Stimulated activated naive CD4-positive, alpha-beta T cell treated with Interleukin-2 at 50 U/mL for 16 hours (primary cell): ENCODE measurements around the gene BLOC1S5.
"Not testable (repeated sequence)": the region's sequence is repeated elsewhere in the genome, so short reads cannot be mapped to it uniquely, and the experiment has no call there.

Source experiments
- DNase-seq: peaks from one replicate; lab custom pipeline; 2025; lab: John Stamatoyannopoulos, UW

BLOC1S5 gene

DNA sequence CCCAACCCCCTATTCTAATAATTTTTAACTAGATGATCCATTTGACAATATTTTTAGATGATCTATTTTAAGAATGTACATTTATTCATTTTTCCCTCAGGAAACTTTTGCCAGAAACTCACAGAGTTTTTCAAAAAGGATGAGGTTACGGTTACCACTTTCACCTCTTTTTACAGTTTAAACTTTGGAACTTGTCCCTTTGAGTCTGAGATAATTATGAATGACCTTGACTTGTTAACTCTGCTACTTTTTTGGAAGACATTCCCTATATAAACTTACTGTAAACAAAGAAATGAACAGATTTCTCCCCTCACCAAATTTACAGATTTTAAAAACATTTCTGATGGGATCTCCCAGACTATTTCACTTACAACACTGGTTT is 18.4 kb upstream of the BLOC1S5 start:
- DNase-seq = no peak

DNA sequence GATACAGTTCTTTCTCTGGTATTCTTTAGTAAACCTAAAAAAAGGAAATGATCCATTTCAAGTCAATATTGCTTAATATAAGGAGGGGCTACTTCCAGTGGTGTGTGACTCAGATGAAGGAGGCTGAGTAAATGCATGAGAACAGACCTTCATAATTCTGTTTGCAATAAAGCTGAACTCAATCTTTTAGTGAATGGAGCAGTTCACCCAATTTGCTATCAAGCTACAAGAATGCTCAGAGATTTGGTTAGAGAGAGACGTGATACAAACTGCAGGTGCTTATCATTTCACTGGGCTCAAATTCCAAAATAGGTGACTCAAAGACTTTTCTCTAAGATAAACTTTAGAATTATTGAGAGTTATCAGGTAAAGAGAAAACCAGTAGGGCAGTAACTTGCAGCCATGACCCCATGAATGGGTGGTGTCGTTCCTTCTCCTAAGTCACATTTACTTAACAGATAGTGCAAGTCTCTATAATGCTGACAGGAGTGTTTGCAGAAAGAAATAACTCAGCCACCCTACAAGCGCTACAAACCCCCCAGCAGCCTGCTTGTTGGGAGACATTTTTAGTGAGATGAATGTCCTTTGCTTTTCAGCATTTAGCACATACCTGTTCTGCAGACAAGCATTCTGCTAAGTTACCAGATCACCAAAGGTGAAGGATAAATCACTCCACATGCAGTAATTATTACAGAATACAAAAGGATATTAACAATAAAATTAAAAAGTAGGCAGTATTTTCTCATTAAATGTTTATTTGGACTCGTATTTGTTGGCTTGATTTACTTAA is 16.4 kb upstream of the BLOC1S5 start:
- no peak for DNase-seq

DNA sequence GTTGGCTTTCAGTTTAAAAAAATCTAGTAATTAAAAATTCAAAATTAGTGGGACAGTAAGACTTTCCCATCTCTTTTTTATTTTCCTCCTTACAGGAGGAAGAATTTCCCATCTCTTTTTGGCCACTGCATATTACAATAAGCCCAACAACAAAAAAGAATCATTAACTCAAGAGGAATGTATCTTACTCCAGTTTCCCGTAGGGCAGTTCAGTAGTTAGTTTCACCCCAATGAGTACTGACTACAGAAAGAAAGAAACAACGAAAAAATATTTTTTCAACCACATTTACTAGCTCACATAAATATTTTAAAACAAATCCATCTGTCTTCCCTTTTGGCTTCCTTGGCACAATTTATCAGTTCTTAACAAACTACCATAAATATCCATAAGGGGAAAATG is 14.9 kb upstream of the BLOC1S5 start:
- DNase-seq = no peak

DNA sequence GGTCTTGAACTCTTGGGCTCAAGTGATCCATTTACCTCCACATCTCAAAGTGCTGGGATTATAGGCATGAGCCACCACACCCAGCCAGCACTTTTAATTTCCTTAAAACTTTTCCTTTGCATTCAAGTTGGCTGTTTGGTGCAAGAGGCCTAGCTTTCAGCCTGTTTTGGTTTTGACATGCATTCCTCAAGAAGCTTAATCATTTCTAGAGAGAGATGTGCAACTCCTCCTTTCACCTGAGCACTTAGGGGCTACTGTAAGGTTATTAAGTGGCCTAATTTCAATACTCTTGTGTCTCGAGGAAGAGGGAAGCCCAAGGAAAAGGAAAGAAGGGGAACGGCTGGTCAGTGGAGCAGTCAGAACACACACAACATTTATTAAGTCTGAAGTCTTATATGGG is 13.8 kb upstream of the BLOC1S5 start:
- DNase-seq = no peak

DNA sequence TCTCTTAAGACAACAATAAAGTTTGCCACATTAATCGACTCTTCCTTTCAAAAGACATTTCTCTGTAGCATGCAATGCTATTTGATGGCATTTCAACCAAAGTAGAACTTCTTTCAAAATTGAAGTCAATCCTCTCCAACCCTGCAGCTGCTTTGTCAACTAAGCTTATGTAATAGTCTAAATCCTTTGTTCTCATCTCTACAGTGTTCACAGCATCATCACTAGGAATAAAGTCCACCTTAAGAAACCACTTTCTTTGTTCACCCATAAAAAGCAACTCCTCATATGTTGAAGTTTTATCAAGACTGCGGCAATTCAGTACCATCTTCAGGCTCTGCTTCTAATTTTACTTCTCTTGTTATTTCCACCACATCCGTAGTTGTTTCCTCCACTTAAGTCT is 11.5 kb upstream of the BLOC1S5 start:
- DNase-seq = no peak

DNA sequence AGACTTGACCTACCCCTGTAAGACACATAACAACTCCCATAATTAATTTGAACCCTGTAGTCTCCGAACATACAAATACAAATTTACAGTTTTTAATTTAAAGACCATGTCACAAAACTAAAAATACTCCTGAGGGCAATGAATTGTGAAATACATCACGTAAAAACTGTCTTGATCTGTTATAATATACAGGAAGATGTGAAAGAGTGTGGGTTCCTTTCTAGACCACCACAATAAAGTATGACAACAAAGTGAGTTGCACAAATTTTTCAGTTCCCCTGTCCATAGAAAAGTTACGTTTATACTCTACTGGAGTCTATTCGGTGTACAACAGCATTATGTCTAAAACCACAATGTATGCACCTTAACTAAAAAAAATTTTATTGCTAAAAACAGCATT is 11.0 kb upstream of the BLOC1S5 start:
- DNase-seq = no peak

DNA sequence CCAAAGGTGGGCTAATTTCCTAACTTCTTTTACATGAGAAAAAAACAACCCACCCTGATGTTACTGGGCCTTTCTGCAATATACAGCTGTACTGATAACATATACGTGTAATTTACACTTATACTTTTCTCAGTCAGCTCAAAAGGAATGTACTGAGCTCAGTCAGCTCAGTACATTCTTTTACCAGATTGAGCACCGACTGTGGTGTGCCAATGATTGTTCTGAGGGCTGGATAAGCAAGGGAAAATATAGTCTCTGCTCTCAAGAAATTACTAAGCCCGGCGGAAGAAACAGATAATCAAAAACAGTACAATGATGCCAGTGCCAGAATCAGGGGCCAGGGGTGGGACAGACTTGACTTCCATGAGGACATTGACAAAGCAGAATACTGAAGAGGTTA is 10.0 kb upstream of the BLOC1S5 start:
- DNase-seq = no peak

DNA sequence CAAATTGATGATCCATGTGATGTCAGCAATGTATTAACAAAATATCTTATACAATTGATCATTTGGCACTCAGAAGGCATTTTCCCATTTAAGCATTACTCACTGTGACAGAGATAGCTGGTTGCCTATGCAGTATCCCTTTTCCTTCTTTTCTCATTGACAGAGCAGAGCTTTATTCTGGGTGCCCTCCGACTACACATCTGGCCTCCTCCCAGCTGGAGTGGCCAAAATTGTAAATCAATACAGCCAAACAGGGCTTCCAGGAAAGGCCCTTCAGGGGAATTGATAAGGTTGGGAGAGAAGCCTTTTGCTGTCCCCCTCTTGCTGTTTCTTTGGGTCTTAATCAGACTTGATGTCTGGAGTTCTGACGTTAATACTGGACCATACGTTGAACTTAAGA is 9.6 kb upstream of the BLOC1S5 start:
- no peak for DNase-seq

DNA sequence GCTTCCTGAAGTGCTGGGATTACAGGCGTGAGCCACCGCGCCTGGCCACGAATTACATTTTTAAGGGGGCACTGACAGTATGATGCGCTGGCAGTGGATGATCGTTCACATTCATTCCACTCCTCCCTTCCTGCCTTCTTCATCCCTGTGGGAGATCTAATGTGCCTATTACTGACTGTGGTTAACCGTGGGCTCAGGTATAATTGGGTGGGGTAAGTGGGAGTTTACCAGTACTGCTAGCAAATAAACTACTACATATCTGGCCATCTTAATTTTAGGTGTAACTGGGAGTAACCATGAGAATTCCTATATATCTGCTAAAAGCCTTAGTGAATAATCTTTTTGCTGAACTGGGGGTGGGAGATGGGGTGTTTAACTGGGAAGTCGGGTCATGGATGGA is 6.5 kb upstream of the BLOC1S5 start:
- DNase-seq = no peak

DNA sequence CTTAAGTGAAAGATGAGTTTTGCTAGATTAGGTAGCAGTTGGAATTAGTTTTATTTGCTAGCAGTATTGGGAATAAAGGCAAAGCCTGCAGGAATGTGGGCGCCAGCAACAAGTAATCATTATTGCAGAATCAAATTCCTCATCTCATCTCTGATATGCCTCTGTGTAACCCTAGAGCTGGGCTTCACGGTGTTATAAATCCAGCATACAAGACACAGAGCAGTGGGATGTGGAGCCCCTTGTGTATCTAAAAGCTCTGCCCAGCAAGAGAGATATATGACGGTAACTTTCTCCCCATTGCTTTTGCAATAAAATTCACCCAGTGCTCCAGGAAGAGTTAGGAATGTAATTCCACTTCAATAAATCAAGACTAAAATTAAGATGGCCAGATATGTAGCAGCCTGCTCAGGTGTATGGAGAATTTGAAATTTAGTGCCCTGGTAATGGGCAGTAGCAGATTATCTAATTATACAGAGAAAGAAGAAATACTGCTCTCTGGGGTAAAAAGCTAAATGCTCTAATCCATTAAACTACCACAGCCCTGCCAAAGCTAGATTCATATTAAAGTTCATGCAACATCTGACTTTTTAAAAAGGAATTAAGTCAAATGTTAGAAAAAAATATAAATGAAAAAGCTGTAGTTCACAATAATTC is 5.6 kb upstream of the BLOC1S5 start:
- no peak for DNase-seq

DNA sequence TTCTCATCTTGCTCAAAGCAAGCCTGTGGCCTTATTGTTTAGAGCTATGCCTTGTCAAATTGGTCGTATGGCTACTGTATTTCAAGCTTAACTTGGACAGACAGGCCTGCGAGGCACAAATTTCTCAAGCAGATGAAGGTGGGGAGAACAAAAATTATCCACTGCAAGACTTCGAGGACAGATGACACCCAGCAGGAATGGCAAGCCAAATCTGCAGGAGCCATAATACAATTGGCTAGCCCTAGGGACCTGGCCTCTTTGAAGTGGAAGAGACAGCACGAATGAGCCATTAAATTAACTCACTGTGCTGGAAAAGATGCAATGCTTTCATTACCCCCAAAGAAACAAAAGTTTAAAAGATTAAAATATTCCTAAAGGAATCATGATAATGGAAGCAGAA is 5.0 kb upstream of the BLOC1S5 start:
- DNase-seq = no peak

DNA sequence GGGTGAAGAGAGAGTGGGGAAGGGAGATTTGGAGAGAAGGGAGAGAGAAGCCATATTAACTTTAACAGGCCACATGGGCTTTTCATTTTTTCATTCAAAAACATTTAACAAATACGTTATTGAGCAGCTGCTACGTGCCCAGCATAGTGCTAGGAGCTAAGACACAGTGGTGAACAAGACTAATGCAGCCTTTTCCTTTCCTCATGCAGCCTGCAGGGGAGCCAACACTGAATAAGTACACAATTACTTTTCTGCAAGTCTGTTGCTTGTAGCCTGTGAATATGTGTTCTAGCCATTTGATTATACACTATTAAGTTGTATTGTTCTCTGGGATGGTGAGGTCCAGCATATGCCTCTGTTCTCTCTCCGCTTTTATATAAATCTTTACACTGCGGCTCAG is 1.9 kb upstream of the BLOC1S5 start:
- DNase-seq = no peak

DNA sequence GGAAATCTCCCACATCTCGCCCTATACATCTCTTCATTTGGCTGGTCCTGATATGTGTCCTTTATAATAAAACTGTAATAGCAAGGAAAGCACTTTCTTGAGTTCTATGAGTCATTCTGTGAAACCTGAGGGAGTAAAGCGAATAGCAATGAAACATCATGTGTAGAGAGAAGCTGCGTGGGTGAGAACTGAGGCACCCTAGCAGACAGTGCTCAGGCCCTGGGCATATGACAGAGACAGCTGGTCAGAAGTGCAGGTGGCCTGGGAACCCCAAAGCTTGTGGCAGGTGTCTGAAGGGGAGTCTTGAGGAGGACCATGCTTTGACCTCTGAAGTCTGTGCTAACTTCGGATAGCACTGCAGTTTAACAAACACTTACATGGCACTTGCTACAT is 1.3 kb upstream of the BLOC1S5 start:
- DNase-seq = peak; percentile 15

DNA sequence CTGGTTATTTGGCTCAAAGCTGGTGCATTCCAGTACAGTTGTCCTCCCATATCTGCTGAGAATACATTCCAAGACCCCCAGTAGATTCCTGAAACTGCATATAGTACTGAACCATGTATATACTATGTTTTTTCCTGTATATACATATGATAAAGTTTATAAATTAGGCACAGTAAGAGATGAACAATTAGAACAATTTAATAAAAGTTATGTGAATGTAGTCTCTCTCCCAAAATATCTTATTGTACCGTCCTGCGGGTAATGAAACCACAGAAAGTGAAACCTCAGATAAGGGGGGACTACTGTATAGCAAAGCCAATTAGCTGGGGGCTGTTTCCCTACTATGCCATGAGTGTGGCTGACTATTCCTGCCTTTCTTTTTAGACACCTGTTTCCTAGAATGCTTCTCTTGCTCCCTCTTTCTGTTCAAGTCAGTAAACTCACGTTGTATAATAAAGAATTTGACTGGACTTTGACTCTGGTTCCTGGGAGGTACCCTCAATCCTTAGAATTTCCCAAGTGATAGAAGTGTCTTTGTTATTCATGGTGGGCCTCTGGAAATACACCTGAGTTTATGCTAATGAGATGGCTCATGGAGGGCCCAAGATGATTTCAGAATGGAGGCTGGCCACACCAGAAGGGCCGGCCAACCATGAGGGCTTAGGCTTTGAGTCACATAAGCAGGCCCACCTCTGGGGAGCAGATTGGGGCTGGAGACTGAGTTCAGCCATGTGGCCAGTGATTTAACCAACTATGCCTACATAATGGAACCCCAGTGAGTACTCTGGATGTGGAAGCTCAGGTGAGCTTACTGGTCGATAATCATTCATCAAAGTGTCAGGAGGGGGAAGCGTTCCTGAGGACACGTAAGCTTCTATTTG is 689 bp upstream of the BLOC1S5 start:
- DNase-seq = no peak

DNA sequence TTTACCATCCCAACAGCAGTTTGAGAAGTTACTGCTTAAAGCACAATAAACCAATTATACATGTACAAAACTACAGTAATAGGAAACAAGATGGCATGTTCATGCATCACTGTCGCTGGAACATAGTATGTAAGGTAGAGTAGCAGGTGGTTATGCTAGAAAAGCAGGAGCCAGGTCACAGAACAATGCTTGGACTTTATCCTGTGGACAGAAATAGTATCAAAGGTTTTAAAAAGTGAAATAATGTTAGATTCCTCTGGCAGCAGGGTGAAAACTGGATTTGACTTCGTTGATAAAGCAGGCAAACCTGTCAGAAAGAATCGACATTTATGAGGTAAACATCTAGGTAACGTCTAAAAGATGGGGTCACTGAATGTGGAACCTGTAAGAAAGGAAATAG is 2.5 kb downstream of the BLOC1S5 start:
- no peak for DNase-seq

DNA sequence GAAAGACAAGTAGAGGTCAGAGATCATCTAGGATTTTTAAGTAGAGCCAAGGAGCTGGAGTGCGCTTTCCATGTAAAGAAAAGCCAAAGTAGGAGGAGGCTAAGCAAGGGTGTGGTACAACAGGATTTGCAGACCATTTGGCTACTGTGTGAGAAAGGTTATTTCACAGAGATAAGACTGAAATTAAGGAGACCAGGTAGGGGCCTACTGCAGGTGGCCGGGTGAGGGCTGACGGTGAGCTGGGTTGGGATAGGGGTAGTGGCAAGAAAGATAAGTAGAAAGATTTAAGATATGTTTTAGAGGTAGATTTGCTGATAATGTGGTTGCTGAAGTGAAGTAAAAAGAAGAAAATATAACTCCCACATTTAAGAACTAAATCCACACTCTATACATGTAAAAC is 3.8 kb downstream of the BLOC1S5 start:
- DNase-seq = no peak

DNA sequence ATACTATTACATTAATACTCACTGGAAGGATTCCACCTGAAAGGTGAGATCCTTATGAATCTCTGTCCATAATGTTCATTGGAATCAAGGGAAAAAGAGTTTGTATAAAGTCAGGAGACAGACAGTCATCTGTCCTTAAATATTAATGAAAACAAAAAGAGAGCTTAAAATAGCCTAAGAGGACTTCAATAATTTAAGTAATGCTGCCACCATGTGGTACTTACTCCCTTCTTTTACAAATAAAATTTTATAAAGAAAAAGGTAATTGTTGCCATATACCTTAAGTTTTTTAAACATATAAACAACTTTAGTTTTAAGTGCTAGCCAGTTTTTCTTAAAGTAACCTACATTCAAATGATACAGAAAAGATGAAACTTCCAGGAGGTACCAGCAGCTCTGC is 5.1 kb downstream of the BLOC1S5 start:
- DNase-seq = no peak

DNA sequence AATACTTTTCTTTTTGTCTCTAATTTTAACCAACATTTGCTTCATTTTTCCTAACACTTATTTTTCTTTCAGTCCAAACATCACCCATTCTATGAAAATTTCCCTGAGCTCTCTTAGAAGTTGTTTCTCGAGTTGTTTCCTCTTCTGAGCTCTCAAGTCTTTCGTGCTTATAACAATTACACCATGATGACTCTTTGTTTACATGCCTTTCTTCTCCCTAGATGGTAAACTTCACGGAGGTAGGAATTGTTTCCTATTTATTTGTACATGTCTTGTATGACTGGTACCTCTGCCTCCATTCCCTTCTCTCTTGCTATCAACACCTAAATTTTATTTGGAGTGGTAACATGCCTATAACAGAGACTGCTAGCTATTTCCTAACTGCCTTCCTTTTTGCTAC is 6.4 kb downstream of the BLOC1S5 start:
- no peak for DNase-seq

DNA sequence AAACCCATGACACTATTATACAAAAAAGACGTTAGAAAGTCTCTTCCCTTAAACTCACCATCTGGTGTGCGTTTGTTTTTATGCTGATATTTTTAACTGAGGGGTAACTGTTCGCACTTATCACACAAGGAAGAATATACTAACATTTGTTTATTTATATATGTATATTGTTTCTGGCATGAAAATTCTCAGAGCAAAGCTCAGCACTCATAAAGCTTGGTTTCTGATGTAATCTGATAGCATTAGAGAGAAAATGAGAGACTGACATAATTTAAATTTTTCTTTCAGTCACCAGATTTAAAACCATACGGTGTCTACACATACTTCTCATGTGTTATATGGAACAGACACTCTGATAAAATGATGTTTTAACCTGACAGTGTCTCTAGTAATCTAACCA is 6.9 kb downstream of the BLOC1S5 start:
- DNase-seq = no peak

DNA sequence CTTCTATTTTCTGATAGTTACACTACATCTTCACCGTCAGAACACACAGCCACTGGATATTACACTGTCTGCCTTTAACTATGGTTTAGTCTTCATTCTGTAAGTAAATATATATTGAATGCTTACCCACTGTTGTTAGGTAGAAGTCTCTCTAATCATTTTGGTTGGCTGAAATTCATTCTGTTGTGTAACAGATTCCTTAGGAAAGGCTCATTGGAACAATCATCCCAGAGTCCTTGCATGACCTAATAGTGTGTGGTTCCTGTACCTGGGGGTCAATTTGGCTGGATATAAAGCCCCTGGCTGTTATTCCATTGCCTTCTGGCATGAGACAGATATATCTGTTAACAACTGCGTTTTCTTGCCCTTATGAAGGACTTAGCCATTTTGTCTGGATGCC is 9.9 kb downstream of the BLOC1S5 start:
- no peak for DNase-seq

DNA sequence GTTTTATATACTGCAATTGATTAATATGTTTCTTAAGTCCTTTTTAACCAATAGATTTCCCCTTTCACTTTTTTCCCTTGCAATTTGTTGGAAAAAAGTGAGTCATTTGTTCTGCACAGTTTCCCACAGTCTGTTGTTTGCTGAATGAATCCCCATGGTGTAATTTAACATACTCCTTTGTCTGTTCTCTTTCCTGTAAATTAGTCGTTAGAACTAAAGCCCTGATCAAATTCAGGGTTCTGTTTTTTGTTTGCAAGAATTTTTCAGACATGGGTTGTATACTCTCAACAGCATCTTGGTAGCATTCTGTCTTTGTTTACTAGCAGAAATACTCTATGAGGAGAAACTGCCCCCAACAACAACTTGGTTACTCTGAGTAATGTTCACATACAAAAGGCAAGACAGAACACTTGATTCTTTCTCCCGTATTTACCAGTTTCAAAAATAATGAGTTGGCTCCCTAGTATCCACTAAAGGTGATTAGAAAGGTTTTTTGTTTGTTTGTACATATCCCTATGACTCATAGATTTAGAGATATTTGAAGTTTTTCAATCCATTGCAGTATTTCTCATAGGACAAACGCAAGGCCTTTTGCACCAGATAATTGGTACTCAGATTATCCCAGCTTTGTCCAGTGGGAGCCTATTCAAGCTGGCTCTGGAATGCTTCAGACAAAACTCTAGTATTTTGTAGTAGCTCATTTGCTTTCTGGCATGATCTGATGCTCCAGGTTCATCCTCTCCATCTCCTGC is 16.5 kb downstream of the BLOC1S5 start:
- no peak for DNase-seq

DNA sequence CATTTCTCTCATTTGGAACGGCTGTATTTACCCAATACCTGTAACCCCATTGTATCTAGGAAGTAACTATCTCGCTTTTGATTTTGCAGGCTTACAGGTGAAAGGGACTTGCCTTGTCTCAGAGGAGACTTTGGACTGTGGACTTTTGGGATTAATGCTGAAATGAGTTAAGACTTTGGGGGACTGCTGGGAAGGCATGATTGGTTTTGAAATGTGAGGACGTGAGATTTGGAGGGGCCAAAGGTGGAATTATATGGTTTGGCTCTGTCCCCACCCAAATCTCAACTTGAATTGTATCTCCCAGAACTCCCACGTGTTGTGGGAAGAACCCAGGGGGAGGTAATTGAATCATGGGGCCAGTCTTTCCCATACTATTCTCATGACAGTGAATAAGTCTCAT is 18.4 kb downstream of the BLOC1S5 start:
- DNase-seq = not testable (repeated sequence)
